HepG2 (cell line): Measurements from ENCODE around the gene AGAP1. TPM values are rescaled to one million over a fixed set of nuclear protein-coding genes. Genes with fewer than 3 reads are reported as not detected.

Source experiments
- ERF ChIP-seq: IDR thresholded peaks from 2 replicates; pipeline ENCODE4 v1.6.1; 2018; ENCODE audit warnings: missing biosample characterization, missing genetic modification reagents
- GABPA ChIP-seq, 2 experiments: IDR thresholded peaks; 2 replicates each; pipeline ENCODE4 v1.6.1; 2011 to 2016; ENCODE audit warnings: low read depth in 2 of 2, low read length in 1 of 2, missing biosample characterization in 1 of 2, missing genetic modification characterization in 1 of 2
- HNRNPL ChIP-seq: fragments of 200-400 bp; formaldehyde crosslinking; IDR thresholded peaks from 2 replicates; pipeline ENCODE4 v1.6.1; 2017; ENCODE audit warnings: mild to moderate bottlenecking, low read depth, low read length
- KDM5B ChIP-seq: sonication (generic); formaldehyde crosslinking; IDR thresholded peaks from 2 replicates; pipeline ENCODE4 v1.4.0; 2020; ENCODE audit warnings: missing genetic modification reagents, mild to moderate bottlenecking, borderline replicate concordance
- MTF1 ChIP-seq: sonication (generic); formaldehyde crosslinking; IDR thresholded peaks from 2 replicates; pipeline ENCODE4 v1.5.0; 2020; ENCODE audit warnings: missing genetic modification reagents
- NR2C2 ChIP-seq: sonication (generic); formaldehyde crosslinking; IDR thresholded peaks from 2 replicates; pipeline ENCODE4 v1.4.0; 2020; ENCODE audit warnings: missing genetic modification reagents, mild to moderate bottlenecking, moderate library complexity, borderline replicate concordance
- SOX5 ChIP-seq: IDR thresholded peaks from 2 replicates; pipeline ENCODE4 v1.6.1; 2016; ENCODE audit warnings: borderline replicate concordance
- TRAFD1 ChIP-seq: sonication (generic); formaldehyde crosslinking; IDR thresholded peaks from 2 replicates; pipeline ENCODE4 v1.5.1; 2020; ENCODE audit warnings: missing genetic modification reagents, mild to moderate bottlenecking, borderline replicate concordance
- ZBTB21 ChIP-seq: sonication (generic); formaldehyde crosslinking; IDR thresholded peaks from 2 replicates; pipeline ENCODE4 v1.4.0; 2020; ENCODE audit warnings: missing genetic modification reagents
- ZBTB42 ChIP-seq: sonication (generic); formaldehyde crosslinking; IDR thresholded peaks from 2 replicates; pipeline ENCODE4 v1.5.0; 2020; ENCODE audit warnings: mild to moderate bottlenecking, missing genetic modification reagents
- ZC3H13 ChIP-seq: sonication (generic); formaldehyde crosslinking; IDR thresholded peaks from 2 replicates; pipeline ENCODE4 v1.8.1; 2023; ENCODE audit warnings: mild to moderate bottlenecking, missing genetic modification reagents, moderate library complexity
- ZNF124 ChIP-seq: sonication (generic); formaldehyde crosslinking; IDR thresholded peaks from 2 replicates; pipeline ENCODE4 v1.4.0; 2020; ENCODE audit warnings: missing genetic modification reagents
- polyA plus RNA-seq, 8 experiments: library from polyadenylated mRNA; depleted of rRNA in 3 of 8; stranded (reverse) in 7 of 8; unstranded in 1 of 8; fragments of >200 nt; fragmentation: Illumina TruSeq in 4 of 8; extraction: Trizol in 4 of 8; gene quantifications; 2 replicates each; pipeline versions ENCODE4 v1.2.1 to v1.2.3, GENCODE V29; 2011 to 2016; ENCODE audit warnings: low read depth in 4 of 8, missing spikeins in 1 of 8, mixed read lengths in 1 of 8; ENCODE audit not compliant: insufficient read depth in 1 of 8
- total RNA-seq, 5 experiments: library from RNA; depleted of rRNA; stranded (reverse); fragments of >200 nt; fragmentation: Illumina TruSeq; extraction: Trizol; gene quantifications; 2 replicates each; pipeline ENCODE4 v1.2.3, GENCODE V29; 2016; ENCODE audit warnings: low read depth in 1 of 5
- TF ChIP-seq, protein P1 (sequence below): sonication (generic); formaldehyde crosslinking; IDR thresholded peaks from 2 replicates; pipeline ENCODE4 v1.4.0; 2020; ENCODE audit warnings: mild to moderate bottlenecking, missing genetic modification reagents, borderline replicate concordance
- TF ChIP-seq, protein P2 (sequence below): sonication (generic); formaldehyde crosslinking; IDR thresholded peaks from 2 replicates; pipeline ENCODE4 v1.4.0; 2020; ENCODE audit warnings: missing genetic modification reagents, borderline replicate concordance
- TF ChIP-seq, protein P3 (sequence below): sonication (generic); formaldehyde crosslinking; IDR thresholded peaks from 2 replicates; pipeline ENCODE4 v1.5.0; 2020; ENCODE audit warnings: mild to moderate bottlenecking, low read depth, missing genetic modification reagents, borderline replicate concordance

AGAP1 gene
- total and polyA plus RNA-seq, 2 of the 13 experiments (the other 11 are each of a cell fraction or from before 2014, with no cell fraction given) = 21.2 to 32.7 TPM

DNA sequence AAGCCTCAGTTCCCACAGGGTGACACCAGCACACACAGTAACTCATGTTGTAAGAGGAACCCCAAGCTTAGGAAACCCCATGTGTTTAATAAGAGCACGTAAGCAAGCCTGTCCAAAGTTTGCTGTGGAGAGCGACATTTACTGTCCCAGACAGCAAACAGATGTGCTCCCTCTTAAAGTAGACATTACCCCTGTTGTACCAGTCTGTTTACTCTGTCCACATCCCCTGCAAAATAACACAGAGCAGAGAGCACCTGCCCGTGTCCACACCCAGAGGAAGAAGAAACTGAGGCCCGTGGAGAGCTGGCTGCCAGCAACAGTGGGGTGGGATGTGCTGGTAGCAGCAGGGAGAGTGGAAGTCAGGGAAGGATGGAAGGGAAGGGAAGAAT is 430.8 kb downstream of the AGAP1 start (continued):
- TF ChIP-seq, protein P1, sequence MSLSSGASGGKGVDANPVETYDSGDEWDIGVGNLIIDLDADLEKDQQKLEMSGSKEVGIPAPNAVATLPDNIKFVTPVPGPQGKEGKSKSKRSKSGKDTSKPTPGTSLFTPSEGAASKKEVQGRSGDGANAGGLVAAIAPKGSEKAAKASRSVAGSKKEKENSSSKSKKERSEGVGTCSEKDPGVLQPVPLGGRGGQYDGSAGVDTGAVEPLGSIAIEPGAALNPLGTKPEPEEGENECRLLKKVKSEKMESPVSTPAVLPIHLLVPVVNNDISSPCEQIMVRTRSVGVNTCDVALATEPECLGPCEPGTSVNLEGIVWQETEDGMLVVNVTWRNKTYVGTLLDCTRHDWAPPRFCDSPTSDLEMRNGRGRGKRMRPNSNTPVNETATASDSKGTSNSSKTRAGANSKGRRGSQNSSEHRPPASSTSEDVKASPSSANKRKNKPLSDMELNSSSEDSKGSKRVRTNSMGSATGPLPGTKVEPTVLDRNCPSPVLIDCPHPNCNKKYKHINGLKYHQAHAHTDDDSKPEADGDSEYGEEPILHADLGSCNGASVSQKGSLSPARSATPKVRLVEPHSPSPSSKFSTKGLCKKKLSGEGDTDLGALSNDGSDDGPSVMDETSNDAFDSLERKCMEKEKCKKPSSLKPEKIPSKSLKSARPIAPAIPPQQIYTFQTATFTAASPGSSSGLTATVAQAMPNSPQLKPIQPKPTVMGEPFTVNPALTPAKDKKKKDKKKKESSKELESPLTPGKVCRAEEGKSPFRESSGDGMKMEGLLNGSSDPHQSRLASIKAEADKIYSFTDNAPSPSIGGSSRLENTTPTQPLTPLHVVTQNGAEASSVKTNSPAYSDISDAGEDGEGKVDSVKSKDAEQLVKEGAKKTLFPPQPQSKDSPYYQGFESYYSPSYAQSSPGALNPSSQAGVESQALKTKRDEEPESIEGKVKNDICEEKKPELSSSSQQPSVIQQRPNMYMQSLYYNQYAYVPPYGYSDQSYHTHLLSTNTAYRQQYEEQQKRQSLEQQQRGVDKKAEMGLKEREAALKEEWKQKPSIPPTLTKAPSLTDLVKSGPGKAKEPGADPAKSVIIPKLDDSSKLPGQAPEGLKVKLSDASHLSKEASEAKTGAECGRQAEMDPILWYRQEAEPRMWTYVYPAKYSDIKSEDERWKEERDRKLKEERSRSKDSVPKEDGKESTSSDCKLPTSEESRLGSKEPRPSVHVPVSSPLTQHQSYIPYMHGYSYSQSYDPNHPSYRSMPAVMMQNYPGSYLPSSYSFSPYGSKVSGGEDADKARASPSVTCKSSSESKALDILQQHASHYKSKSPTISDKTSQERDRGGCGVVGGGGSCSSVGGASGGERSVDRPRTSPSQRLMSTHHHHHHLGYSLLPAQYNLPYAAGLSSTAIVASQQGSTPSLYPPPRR (CRISPR knock-in tag) = peak; percentile 88
- TF ChIP-seq ZNF124 (peak; percentile 21; the same call in 1 of the 2 replicates), ZBTB42 (peak; percentile 97), GABPA (IDR thresholded peaks at IDR 0.05; ENCODE audit: low read depth, low read length) (no peak), GABPA (CRISPR knock-in tag; IDR thresholded peaks at IDR 0.05; ENCODE audit: low read depth) (no peak), ERF (CRISPR knock-in tag) (peak; percentile 73), KDM5B (CRISPR knock-in tag) (no peak; the same call in 1 of the 2 replicates), TRAFD1 (CRISPR knock-in tag) (no peak), NR2C2 (no peak), MTF1 (no peak), ZBTB21 (CRISPR knock-in tag) (no peak), HNRNPL (no peak), SOX5 (CRISPR knock-in tag) (peak; percentile 59; the same call in 1 of the 2 replicates), ZC3H13 (CRISPR knock-in tag) (0 out of 2 replicates have a peak, but pooled peaks have one; percentile 34)
- TF ChIP-seq, protein P2, sequence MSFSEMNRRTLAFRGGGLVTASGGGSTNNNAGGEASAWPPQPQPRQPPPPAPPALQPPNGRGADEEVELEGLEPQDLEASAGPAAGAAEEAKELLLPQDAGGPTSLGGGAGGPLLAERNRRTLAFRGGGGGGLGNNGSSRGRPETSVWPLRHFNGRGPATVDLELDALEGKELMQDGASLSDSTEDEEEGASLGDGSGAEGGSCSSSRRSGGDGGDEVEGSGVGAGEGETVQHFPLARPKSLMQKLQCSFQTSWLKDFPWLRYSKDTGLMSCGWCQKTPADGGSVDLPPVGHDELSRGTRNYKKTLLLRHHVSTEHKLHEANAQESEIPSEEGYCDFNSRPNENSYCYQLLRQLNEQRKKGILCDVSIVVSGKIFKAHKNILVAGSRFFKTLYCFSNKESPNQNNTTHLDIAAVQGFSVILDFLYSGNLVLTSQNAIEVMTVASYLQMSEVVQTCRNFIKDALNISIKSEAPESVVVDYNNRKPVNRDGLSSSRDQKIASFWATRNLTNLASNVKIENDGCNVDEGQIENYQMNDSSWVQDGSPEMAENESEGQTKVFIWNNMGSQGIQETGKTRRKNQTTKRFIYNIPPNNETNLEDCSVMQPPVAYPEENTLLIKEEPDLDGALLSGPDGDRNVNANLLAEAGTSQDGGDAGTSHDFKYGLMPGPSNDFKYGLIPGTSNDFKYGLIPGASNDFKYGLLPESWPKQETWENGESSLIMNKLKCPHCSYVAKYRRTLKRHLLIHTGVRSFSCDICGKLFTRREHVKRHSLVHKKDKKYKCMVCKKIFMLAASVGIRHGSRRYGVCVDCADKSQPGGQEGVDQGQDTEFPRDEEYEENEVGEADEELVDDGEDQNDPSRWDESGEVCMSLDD (CRISPR knock-in tag) = peak; percentile 92; the same call in 1 of the 2 replicates
- TF ChIP-seq, protein P3, sequence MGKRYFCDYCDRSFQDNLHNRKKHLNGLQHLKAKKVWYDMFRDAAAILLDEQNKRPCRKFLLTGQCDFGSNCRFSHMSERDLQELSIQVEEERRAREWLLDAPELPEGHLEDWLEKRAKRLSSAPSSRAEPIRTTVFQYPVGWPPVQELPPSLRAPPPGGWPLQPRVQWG (CRISPR knock-in tag) = no peak
